H9 (cell line): ENCODE data around the gene CORO1C. TPM values are rescaled to one million over a fixed set of nuclear protein-coding genes. Genes with fewer than 3 reads are reported as not detected.

Source experiments
- DNase-seq: peaks from one replicate; pipeline ENCODE4 v3.0.0-alpha.2; 2017
- H2AFZ ChIP-seq: one replicate; pipeline ENCODE4 v1.6.1; 2013; ENCODE audit warnings: mild to moderate bottlenecking, low read length, control low read depth, moderate library complexity
- H2AK5ac ChIP-seq: 2 replicates; pipeline ENCODE4 v1.6.1; 2013; ENCODE audit warnings: low read length, control low read depth, mixed read lengths; ENCODE audit not compliant: insufficient read length
- H2BK120ac ChIP-seq: one replicate; pipeline ENCODE4 v1.6.1; 2013; ENCODE audit warnings: low read depth, mild to moderate bottlenecking, low read length, control low read depth, inconsistent platforms; ENCODE audit not compliant: poor library complexity, severe bottlenecking
- H2BK12ac ChIP-seq: 2 replicates; pipeline ENCODE4 v1.6.1; 2013; ENCODE audit warnings: low read length, control low read depth, mixed read lengths, low read depth; ENCODE audit not compliant: insufficient read length
- H2BK15ac ChIP-seq: 2 replicates; pipeline ENCODE4 v1.6.1; 2013; ENCODE audit warnings: low read depth, low read length, control low read depth
- H2BK20ac ChIP-seq: one replicate; pipeline ENCODE4 v1.6.1; 2013; ENCODE audit warnings: low read depth, mild to moderate bottlenecking, low read length, control low read depth, inconsistent platforms; ENCODE audit not compliant: poor library complexity, severe bottlenecking
- H2BK5ac ChIP-seq: 2 replicates; pipeline ENCODE4 v1.6.1; 2013; ENCODE audit warnings: low read length, control low read depth, mixed read lengths; ENCODE audit not compliant: insufficient read length
- H3K14ac ChIP-seq: 2 replicates; pipeline ENCODE4 v1.6.1; 2013; ENCODE audit warnings: low read length, control low read depth; ENCODE audit not compliant: insufficient read depth
- H3K18ac ChIP-seq: 2 replicates; pipeline ENCODE4 v1.6.1; 2013; ENCODE audit warnings: low read depth, mild to moderate bottlenecking, mixed read lengths, low read length, control low read depth; ENCODE audit not compliant: insufficient read length
- H3K23ac ChIP-seq: 2 replicates; pipeline ENCODE4 v1.6.1; 2013; ENCODE audit warnings: low read length, control low read depth, mixed read lengths, low read depth; ENCODE audit not compliant: insufficient read length
- H3K23me2 ChIP-seq: 2 replicates; pipeline ENCODE4 v1.6.1; 2013; ENCODE audit warnings: low read depth, mild to moderate bottlenecking, mixed read lengths, low read length, control low read depth; ENCODE audit not compliant: insufficient read length, poor library complexity, severe bottlenecking
- H3K27ac ChIP-seq: 2 replicates; pipeline ENCODE4 v1.5.1; 2013; ENCODE audit warnings: low read length, control low read depth, mixed read lengths, low read depth; ENCODE audit not compliant: insufficient read length
- H3K27me3 ChIP-seq: 2 replicates; pipeline ENCODE4 v1.6.1; 2013; ENCODE audit warnings: low read length, control low read depth, inconsistent platforms; ENCODE audit not compliant: insufficient read depth
- H3K4ac ChIP-seq: 2 replicates; pipeline ENCODE4 v1.6.1; 2013; ENCODE audit warnings: low read depth, mild to moderate bottlenecking, control low read depth, inconsistent platforms, low read length, moderate library complexity
- H3K4me1 ChIP-seq: 2 replicates; pipeline ENCODE4 v1.6.1; 2013; ENCODE audit warnings: low read length, control low read depth, inconsistent platforms; ENCODE audit not compliant: insufficient read depth
- H3K4me2 ChIP-seq: 2 replicates; pipeline ENCODE4 v1.6.1; 2013; ENCODE audit warnings: low read length, control low read depth, mixed read lengths; ENCODE audit not compliant: insufficient read length, insufficient read depth
- H3K56ac ChIP-seq: 2 replicates; pipeline ENCODE4 v1.6.1; 2013; ENCODE audit warnings: low read depth, mild to moderate bottlenecking, mixed read lengths, low read length, control low read depth; ENCODE audit not compliant: insufficient read length
- H3K79me1 ChIP-seq: 2 replicates; pipeline ENCODE4 v1.6.1; 2013; ENCODE audit warnings: low read depth, mild to moderate bottlenecking, moderate library complexity, low read length, control low read depth, inconsistent platforms; ENCODE audit not compliant: insufficient read depth, poor library complexity, severe bottlenecking
- H3K79me2 ChIP-seq: 2 replicates; pipeline ENCODE4 v1.6.1; 2013; ENCODE audit warnings: low read length, control low read depth, inconsistent platforms; ENCODE audit not compliant: insufficient read depth
- H3K9ac ChIP-seq: 2 replicates; pipeline ENCODE4 v1.6.1; 2013; ENCODE audit warnings: low read length, control low read depth, mixed read lengths; ENCODE audit not compliant: insufficient read length; ENCODE audit errors: extremely low read depth
- H3K9me3 ChIP-seq: one replicate; pipeline ENCODE4 v1.6.1; 2013; ENCODE audit warnings: low read depth, low read length, inconsistent platforms; ENCODE audit not compliant: control insufficient read depth
- H3T11ph ChIP-seq: one replicate; pipeline ENCODE4 v1.6.1; 2013; ENCODE audit warnings: mild to moderate bottlenecking, low read length, control low read depth, inconsistent platforms
- H4K20me1 ChIP-seq: one replicate; pipeline ENCODE4 v1.6.1; 2013; ENCODE audit not compliant: control insufficient read depth, insufficient read length, insufficient read depth
- H4K5ac ChIP-seq: 2 replicates; pipeline ENCODE4 v1.6.1; 2013; ENCODE audit warnings: low read depth, mild to moderate bottlenecking, mixed read lengths, low read length, control low read depth; ENCODE audit not compliant: insufficient read length
- H4K8ac ChIP-seq: replicated peaks from 2 replicates; pipeline ENCODE4 v1.6.1; 2013; ENCODE audit warnings: low read length, control low read depth, mixed read lengths, low read depth; ENCODE audit not compliant: insufficient read length
- H4K91ac ChIP-seq: 2 replicates; pipeline ENCODE4 v1.6.1; 2013; ENCODE audit warnings: low read depth, mild to moderate bottlenecking, moderate library complexity, mixed read lengths, low read length, control low read depth; ENCODE audit not compliant: insufficient read length
- H3K27ac Mint-ChIP-seq, 3 experiments: 2 replicates in 2 of 3; 3 replicates in 1 of 3; pipeline ENCODE4 v1.8.0; 2020 to 2021; ENCODE audit warnings: mixed read lengths in 3 of 3, mild to moderate bottlenecking in 1 of 3, moderate library complexity in 1 of 3
- H3K27me3 Mint-ChIP-seq: 2 replicates; pipeline ENCODE4 v1.8.0; 2021; ENCODE audit warnings: low read depth, mild to moderate bottlenecking, moderate library complexity, mixed read lengths
- H3K36me3 Mint-ChIP-seq, 3 experiments: 2 replicates in 2 of 3; 3 replicates in 1 of 3; pipeline ENCODE4 v1.8.0; 2020 to 2021; ENCODE audit warnings: low read depth in 3 of 3, mixed read lengths in 3 of 3; ENCODE audit not compliant: insufficient read depth in 1 of 3
- H3K4me1 Mint-ChIP-seq, 2 experiments: 2 replicates each; pipeline ENCODE4 v1.8.0; 2020; ENCODE audit warnings: mixed read lengths in 2 of 2
- H3K4me3 Mint-ChIP-seq, 2 experiments: 2 replicates in 1 of 2; 3 replicates in 1 of 2; pipeline ENCODE4 v1.8.0; 2020 to 2021; ENCODE audit warnings: mild to moderate bottlenecking in 2 of 2, mixed read lengths in 2 of 2, moderate library complexity in 1 of 2
- H3K9me3 Mint-ChIP-seq, 2 experiments: 2 replicates in 1 of 2; 3 replicates in 1 of 2; pipeline ENCODE4 v1.8.0; 2020; ENCODE audit warnings: mild to moderate bottlenecking in 2 of 2, mixed read lengths in 2 of 2, moderate library complexity in 1 of 2
- WGBS: extraction: QIAGEN DNeasy Blood & Tissue Kit; methylation state at CpG from one replicate; pipeline ENCODE4 v1.1.7; 2013; ENCODE audit warnings: missing lambda C conversion rate, low lambda C conversion rate, mixed read lengths; ENCODE audit not compliant: insufficient read length; ENCODE audit errors: extremely low coverage; 5-methylcytosine and 5-hydroxymethylcytosine counted together
- total RNA-seq: library from RNA; stranded (reverse); gene quantifications from 2 replicates; pipeline ENCODE4 v1.2.1, GENCODE V29; 2021
- TF ChIP-seq, protein P1 (sequence below): fragments of 200-600 bp; sonication (generic); conservative IDR thresholded peaks from 3 replicates; pipeline ENCODE4 v1.8.0; 2021; ENCODE audit warnings: antibody characterized with exemption, mild to moderate bottlenecking

CORO1C gene
- total RNA-seq, 1 experiment from 2014 or later: 154 TPM

DNA sequence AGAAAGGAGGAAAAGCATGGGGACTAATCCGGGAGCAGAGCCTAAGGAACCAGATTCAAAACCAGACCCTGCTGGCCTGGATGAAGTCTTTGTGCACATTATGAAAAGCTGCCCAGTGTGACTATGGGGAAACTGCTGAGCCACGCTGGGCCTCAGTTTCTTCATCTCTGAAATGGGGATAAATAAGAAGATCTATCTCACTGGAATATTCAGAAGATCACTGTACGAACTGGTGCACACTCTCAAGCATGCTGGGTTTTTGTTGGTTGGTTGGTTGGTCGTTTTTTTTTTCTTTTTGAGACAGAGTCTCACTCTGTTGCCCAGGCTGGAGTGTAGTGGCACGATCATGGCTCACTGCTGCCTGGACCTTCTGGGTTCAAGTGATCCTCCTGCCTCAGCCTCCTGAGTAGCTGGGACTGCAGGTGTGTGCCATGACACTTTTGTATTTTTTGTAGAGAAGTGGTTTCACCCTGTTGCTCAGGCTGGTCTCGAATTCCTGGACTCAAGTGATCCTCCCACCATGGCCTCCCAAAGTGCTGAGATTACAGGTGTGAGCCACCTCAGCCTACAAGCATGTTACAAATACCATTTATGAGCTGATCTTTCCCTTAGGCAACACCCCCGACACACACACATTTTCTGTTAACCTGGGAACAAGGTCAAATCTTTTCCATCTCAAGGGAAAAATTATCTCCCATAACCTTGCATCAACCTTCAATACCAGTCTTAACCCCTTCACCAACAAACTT, 33.4 kb upstream of the CORO1C start:
- Mint-ChIP-seq H3K27ac (peak overlapping the region in 2 of 3 experiments; percentile 44 to 63; a peak in 3 of 7 replicates), H3K36me3 (no peaks in the 10 kb centered on the region), H3K9me3 (no peaks in the 10 kb centered on the region), H3K27me3 (no peaks in the 10 kb centered on the region; the same call in 1 of the 2 replicates), H3K4me1 (peaks cover 8 to 15% of the 10 kb centered on the region in 2 experiments), H3K4me3 (no peak overlapping the region)
- H4K5ac ChIP-seq: no peak overlapping the region
- H4K8ac ChIP-seq: no peak overlapping the region
- no peak overlapping the region for H2BK120ac ChIP-seq
- H3K27me3 ChIP-seq: no peaks in the 10 kb centered on the region
- no peak overlapping the region for H2BK5ac ChIP-seq
- no peak overlapping the region for H4K91ac ChIP-seq
- H3K18ac ChIP-seq: no peak overlapping the region
- no CpG with 5 or more reads among the region's 7 CpGs for WGBS
- no peak overlapping the region for H3K56ac ChIP-seq
- TF ChIP-seq, protein P1, sequence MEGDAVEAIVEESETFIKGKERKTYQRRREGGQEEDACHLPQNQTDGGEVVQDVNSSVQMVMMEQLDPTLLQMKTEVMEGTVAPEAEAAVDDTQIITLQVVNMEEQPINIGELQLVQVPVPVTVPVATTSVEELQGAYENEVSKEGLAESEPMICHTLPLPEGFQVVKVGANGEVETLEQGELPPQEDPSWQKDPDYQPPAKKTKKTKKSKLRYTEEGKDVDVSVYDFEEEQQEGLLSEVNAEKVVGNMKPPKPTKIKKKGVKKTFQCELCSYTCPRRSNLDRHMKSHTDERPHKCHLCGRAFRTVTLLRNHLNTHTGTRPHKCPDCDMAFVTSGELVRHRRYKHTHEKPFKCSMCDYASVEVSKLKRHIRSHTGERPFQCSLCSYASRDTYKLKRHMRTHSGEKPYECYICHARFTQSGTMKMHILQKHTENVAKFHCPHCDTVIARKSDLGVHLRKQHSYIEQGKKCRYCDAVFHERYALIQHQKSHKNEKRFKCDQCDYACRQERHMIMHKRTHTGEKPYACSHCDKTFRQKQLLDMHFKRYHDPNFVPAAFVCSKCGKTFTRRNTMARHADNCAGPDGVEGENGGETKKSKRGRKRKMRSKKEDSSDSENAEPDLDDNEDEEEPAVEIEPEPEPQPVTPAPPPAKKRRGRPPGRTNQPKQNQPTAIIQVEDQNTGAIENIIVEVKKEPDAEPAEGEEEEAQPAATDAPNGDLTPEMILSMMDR: no peak
- no peak overlapping the region for H2AK5ac ChIP-seq
- no peak overlapping the region for H3T11ph ChIP-seq
- H4K20me1 ChIP-seq: no peaks in the 10 kb centered on the region
- H3K23me2 ChIP-seq: peaks cover 4% of the 10 kb centered on the region
- H3K79me1 ChIP-seq: no peaks in the 10 kb centered on the region
- H3K4me2 ChIP-seq: no peak overlapping the region
- no peak overlapping the region for H2BK15ac ChIP-seq
- H3K14ac ChIP-seq: no peak overlapping the region
- no peak overlapping the region for H2BK20ac ChIP-seq
- no peak overlapping the region for H3K9ac ChIP-seq
- no peak overlapping the region for H2BK12ac ChIP-seq
- no peaks in the 10 kb centered on the region for H3K9me3 ChIP-seq
- H2AFZ ChIP-seq: no peak overlapping the region
- H3K27ac ChIP-seq: no peak overlapping the region
- DNase-seq: no peak
- no peak overlapping the region for H3K4ac ChIP-seq
- no peak overlapping the region for H3K23ac ChIP-seq
- no peaks in the 10 kb centered on the region for H3K79me2 ChIP-seq
- no peaks in the 10 kb centered on the region for H3K4me1 ChIP-seq
